ENCODE data around the gene RAD51B. TPM values are rescaled to one million over a fixed set of nuclear protein-coding genes. Genes with fewer than 3 reads are reported as not detected.

RAD51B gene
- total RNA-seq, 1 experiment from 2014 or later: 20.0 TPM

DNA sequence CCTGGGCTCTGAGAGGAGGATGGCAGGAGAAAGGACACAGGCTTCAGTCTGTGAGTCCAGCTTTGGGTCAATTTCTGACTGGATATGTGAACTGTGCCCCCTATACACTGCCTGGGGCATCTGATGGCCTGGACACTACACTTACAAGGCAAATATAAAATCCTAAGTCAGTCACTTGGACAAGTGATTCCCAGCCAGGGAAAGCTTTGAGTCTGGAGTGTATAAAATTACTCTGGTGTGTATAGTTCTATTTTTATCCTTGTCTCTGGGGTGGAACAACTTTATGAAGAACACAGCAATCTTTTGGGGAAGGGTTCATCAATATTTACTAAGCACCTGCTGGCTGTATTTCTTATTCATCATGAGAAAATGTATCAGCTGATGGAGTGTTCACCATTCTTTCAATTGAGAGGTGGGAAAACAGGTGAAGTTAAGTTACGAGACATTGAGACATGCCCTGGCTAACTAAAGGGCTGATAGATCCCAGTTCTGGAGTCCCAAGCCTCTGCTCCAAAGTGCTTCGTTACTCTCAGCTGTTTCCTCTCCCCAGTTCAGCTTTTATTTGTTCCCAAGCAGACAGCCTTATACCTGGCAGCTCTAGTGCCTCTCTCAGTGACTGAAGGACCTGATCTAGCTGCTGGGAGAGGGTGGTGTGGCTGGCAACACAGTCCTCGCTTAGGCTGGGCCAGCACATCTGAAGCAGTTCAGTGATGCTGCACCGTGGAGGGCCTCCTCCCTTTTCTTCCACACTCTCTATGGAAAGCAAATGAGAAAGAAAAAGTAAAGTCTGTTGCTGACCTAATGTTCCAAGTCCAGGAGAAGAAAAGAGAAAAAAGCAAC, 34.1 kb upstream of the RAD51B start:
- H2AFZ ChIP-seq (ENCODE audit: low read depth, low read length, poor library complexity, severe bottlenecking): no peak overlapping the region
- no peak overlapping the region for H3K27ac ChIP-seq (ENCODE audit: low read depth, low read length)
- no peaks in the 10 kb centered on the region for H3K4me1 ChIP-seq (ENCODE audit: control insufficient read depth in 1 of 2, insufficient read depth in 2 of 2, low read length in 2 of 2)
- no peak overlapping the region for H3K9ac ChIP-seq (ENCODE audit: low read length)
- no TSS peak for BruUV-seq (replicated peaks)
- POLR2A ChIA-PET: no interaction called here
- H3K4me2 ChIP-seq (ENCODE audit: low read length): no peak overlapping the region
- CTCF ChIA-PET: no interaction called here
- no peaks in the 10 kb centered on the region for H4K20me1 ChIP-seq (ENCODE audit: insufficient read depth)
- no peak for ATAC-seq
- H3K79me2 ChIP-seq (ENCODE audit: insufficient read depth, low read length): no peaks in the 10 kb centered on the region
- no peak for TF ChIP-seq RAD21 (IDR thresholded peaks at IDR 0.05; ENCODE audit: low read depth)
- no peak for TF ChIP-seq ZFX (IDR thresholded peaks at IDR 0.05)
- no peak for TF ChIP-seq ZBTB33 (IDR thresholded peaks at IDR 0.05; ENCODE audit: extremely low read depth, insufficient replicate concordance, low read length)
- TF ChIP-seq ELF1 (IDR thresholded peaks at IDR 0.05; ENCODE audit: borderline replicate concordance, low read depth): no peak
- TF ChIP-seq TCF7L2 (IDR thresholded peaks at IDR 0.05; ENCODE audit: borderline replicate concordance, extremely low read depth, insufficient read depth, insufficient read length): no peak
- TF ChIP-seq ATF3 (IDR thresholded peaks at IDR 0.05): no peak
- no peak for TF ChIP-seq CBX3 (IDR thresholded peaks at IDR 0.05; ENCODE audit: low read depth)
- TF ChIP-seq EZH2 (IDR thresholded peaks at IDR 0.05): no peak
- TF ChIP-seq EZH2phosphoT487 (IDR thresholded peaks at IDR 0.05; ENCODE audit: borderline replicate concordance): no peak
- TF ChIP-seq EGR1 (IDR thresholded peaks at IDR 0.05; ENCODE audit: low read depth): no peak
- no peak for TF ChIP-seq SRF (IDR thresholded peaks at IDR 0.05; ENCODE audit: low read depth)
- TF ChIP-seq, protein P1, sequence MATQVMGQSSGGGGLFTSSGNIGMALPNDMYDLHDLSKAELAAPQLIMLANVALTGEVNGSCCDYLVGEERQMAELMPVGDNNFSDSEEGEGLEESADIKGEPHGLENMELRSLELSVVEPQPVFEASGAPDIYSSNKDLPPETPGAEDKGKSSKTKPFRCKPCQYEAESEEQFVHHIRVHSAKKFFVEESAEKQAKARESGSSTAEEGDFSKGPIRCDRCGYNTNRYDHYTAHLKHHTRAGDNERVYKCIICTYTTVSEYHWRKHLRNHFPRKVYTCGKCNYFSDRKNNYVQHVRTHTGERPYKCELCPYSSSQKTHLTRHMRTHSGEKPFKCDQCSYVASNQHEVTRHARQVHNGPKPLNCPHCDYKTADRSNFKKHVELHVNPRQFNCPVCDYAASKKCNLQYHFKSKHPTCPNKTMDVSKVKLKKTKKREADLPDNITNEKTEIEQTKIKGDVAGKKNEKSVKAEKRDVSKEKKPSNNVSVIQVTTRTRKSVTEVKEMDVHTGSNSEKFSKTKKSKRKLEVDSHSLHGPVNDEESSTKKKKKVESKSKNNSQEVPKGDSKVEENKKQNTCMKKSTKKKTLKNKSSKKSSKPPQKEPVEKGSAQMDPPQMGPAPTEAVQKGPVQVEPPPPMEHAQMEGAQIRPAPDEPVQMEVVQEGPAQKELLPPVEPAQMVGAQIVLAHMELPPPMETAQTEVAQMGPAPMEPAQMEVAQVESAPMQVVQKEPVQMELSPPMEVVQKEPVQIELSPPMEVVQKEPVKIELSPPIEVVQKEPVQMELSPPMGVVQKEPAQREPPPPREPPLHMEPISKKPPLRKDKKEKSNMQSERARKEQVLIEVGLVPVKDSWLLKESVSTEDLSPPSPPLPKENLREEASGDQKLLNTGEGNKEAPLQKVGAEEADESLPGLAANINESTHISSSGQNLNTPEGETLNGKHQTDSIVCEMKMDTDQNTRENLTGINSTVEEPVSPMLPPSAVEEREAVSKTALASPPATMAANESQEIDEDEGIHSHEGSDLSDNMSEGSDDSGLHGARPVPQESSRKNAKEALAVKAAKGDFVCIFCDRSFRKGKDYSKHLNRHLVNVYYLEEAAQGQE (IDR thresholded peaks at IDR 0.05; ENCODE audit: low read depth): no peak
- no peak for TF ChIP-seq SIN3A (IDR thresholded peaks at IDR 0.05; ENCODE audit: low read depth)
- no peak overlapping the region for H3K4me3 ChIP-seq (replicated peaks in 1 of 2; ENCODE audit: low read depth in 1 of 2, low read length in 2 of 2)
- no peak for DNase-seq (ENCODE audit: low read depth, low spot score)
- H3K36me3 ChIP-seq (ENCODE audit: control insufficient read depth in 1 of 2, insufficient read depth in 2 of 2, low read length in 2 of 2): peaks cover 19 to 24% of the 10 kb centered on the region in 2 experiments; a peak in 3 of 4 replicates
- no peaks in the 10 kb centered on the region for H3K9me3 ChIP-seq (ENCODE audit: control insufficient read depth in 1 of 2, insufficient read depth in 1 of 2, low read depth in 1 of 2, low read length in 2 of 2)
- RAD21 ChIA-PET (ENCODE audit: low non-redundant PET in 1 of 2, low total read pairs in 2 of 2, uncharacterized antibody in 2 of 2, unreplicated experiment in 2 of 2): no interaction called here
- H3K9me2 ChIP-seq (ENCODE audit: insufficient read depth): no peaks in the 10 kb centered on the region
- intact Hi-C loops (cut with micrococcal nuclease): no loop called here
- H3K27me3 ChIP-seq (ENCODE audit: insufficient read depth, low read length): no peaks in the 10 kb centered on the region

All from HCT116 (cell line).